OCI-LY1 (cell line): Measurements from ENCODE around the gene CARD14.

ENCODE experiments used
- CTCF ChIP-seq: fragments of 200-600 bp; sonication (generic), shearing (Covaris generic); IDR thresholded peaks from 2 replicates; pipeline ENCODE4 v1.5.1; 2017; ENCODE audit warnings: mild to moderate bottlenecking, antibody characterized with exemption, low read length, moderate library complexity, mixed read lengths
- EZH2 ChIP-seq: fragments of 200-600 bp; sonication (generic), shearing (Covaris generic); IDR thresholded peaks from 2 replicates; pipeline ENCODE4 v1.8.0; 2017; ENCODE audit warnings: borderline replicate concordance, mixed run types, mild to moderate bottlenecking, antibody characterized with exemption, low read length, moderate library complexity, mixed read lengths

- TF ChIP-seq CTCF (no peak), EZH2 (no peak)
Measured at GRCh38 chr17:80222376-80223141, 52.7 kb downstream of the CARD14 start.
